C4-2B (cell line): Measurements from ENCODE around the gene IL3.

Source experiments
- H3K27ac ChIP-seq: fragments of 450-650 bp; 2 replicates; pipeline ENCODE4 v1.5.1; 2017
- ZFX ChIP-seq: fragments of 450-650 bp; IDR thresholded peaks from 2 replicates; pipeline ENCODE4 v1.6.1; 2017
- TF ChIP-seq, protein P1 (sequence below): fragments of 450-650 bp; conservative IDR thresholded peaks from 2 replicates; pipeline ENCODE4 v1.5.1; 2017; ENCODE audit warnings: mild to moderate bottlenecking

IL3 gene

DNA sequence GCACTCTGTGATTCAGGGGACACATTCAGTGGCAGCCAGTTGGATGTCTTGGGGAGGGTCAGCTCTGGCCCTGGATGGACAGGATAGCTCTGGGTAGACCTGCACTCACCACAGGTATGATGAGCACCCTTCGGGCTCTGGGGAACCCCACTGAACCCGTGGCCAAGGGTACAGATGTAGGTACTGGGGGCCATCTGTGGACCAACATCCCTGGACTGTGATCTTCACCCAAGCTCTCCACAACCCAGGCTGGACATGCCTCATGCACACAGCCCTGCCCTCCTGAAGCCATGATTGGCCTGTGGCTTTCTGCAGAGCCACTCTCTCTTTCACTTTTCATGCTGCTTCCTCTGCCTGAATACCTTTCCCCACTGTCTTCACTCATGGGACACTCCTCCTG lies 33.4 kb upstream of the IL3 start:
- TF ChIP-seq, protein P1, sequence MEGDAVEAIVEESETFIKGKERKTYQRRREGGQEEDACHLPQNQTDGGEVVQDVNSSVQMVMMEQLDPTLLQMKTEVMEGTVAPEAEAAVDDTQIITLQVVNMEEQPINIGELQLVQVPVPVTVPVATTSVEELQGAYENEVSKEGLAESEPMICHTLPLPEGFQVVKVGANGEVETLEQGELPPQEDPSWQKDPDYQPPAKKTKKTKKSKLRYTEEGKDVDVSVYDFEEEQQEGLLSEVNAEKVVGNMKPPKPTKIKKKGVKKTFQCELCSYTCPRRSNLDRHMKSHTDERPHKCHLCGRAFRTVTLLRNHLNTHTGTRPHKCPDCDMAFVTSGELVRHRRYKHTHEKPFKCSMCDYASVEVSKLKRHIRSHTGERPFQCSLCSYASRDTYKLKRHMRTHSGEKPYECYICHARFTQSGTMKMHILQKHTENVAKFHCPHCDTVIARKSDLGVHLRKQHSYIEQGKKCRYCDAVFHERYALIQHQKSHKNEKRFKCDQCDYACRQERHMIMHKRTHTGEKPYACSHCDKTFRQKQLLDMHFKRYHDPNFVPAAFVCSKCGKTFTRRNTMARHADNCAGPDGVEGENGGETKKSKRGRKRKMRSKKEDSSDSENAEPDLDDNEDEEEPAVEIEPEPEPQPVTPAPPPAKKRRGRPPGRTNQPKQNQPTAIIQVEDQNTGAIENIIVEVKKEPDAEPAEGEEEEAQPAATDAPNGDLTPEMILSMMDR = no peak
- TF ChIP-seq ZFX = no peak

DNA sequence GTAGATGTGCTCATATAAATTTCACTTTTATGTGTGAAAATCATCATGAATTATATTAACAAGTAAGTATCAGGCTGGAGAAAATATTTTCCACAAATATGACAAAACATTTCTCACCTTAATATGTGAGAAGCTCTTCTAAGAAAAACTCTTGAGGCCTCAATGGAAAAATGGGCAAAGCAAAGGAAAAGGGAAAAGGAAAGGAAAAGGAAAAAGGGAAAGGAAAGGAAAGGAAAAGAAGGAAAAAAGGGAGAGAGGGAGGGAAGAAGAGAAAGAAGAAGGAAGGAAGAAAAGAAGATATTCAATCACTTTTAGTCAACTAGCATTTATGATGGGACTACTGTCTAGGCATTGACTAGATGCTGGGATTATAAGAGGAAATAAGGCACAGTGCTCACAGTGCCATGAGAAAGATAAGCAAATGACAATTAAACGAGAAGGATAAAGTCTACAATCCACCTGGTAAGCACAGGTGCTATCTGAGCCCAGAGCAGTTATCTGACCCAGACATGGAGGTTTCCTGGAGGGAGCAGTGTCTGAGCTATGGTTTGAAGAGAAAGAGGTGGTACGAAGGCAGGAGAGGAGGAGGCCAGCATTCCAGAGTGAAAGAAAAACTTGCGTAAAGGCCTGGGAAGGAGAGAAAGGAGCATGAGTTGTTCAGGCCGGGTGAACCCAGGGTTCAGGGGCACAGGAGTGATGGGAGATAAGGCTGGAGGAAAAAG lies 30.7 kb upstream of the IL3 start:
- no peak overlapping the region for H3K27ac ChIP-seq

More for the DNA sequence above, 33.4 kb upstream of the IL3 start:
- no peak overlapping the region for H3K27ac ChIP-seq

DNA sequence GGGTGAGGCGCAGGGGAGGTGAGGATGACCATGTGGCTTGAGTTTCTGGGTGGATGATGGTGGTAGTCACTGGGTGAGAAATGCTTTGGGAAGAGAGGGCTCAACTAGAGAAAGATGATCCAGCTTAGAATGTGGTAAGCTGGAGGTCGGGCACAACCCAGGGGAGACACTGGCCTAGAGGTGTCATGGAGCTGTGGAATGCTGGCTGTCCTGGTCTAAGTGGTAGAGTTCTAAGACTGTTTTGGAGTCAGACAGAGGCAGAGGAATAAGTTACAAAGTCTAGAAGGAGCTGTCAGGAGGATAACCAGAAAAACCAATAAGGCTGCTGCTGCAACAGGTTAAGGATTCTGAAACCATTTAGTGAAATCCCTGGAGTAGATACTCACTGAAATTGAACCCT lies 29.8 kb upstream of the IL3 start:
- H3K27ac ChIP-seq = no peak overlapping the region
- no peak for TF ChIP-seq ZFX
- TF ChIP-seq, protein P1 = no peak

More for the DNA sequence above, 30.7 kb upstream of the IL3 start:
- TF ChIP-seq, protein P1 = no peak
- TF ChIP-seq ZFX = no peak

DNA sequence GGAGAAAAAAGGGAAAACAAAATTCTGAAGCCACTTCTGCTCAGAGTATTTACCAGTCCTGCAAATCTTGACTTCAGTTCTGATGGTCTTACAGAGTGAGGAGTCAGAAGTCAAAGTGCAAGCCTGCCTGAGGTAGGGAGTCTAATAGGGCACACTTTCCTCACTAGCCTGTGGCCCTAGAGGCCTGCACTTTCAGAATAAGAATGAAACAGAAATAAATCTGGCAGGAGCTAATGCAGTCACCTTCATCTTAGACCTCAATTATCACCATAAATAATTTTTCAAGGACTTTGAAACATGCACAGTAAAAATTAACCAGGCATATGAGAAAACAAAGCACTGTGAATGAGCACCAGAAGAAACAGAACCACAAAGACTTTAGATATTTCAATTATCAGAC lies 28.3 kb upstream of the IL3 start:
- TF ChIP-seq, protein P1 = no peak
- TF ChIP-seq ZFX = no peak
- no peak overlapping the region for H3K27ac ChIP-seq

DNA sequence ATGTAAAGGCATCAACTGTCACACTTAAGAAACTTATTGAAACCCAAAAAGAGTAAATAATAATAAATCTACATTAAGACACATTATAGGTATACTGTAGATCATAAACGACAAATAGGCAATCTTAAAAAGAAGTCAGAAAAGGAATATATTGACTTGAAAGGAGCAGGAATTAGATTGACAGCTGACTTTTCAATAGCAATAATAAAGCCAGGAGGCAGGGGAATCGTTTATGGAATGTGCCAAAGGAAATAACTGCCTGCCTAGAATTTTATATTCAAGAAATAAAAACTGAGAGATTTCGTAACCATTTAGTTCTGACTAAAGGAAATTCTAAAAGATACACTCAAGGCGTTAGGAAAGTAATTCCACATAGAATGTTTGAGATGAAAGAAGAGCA lies 27.3 kb upstream of the IL3 start:
- no peak for TF ChIP-seq ZFX
- TF ChIP-seq, protein P1 = no peak
- H3K27ac ChIP-seq = no peak overlapping the region

DNA sequence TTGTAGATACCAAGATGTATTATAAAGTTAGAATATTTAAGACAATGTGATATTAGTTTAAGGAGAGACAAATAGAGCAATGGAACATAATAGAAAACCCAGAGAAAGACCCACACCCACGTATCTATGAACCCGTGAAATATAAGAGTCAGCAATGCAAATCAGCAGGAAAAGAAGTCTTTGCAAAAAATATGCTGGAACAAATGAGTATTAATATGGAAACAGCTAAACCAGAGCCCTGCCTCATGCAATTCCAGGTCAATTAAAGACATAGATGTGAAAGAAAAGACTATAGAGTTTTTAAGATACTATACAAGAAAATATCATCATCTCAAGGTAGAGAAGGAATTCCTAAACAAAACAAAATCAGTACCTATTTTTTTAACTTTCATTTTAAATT lies 23.1 kb upstream of the IL3 start:
- no peak for TF ChIP-seq ZFX
- TF ChIP-seq, protein P1 = no peak
- H3K27ac ChIP-seq = no peak overlapping the region

DNA sequence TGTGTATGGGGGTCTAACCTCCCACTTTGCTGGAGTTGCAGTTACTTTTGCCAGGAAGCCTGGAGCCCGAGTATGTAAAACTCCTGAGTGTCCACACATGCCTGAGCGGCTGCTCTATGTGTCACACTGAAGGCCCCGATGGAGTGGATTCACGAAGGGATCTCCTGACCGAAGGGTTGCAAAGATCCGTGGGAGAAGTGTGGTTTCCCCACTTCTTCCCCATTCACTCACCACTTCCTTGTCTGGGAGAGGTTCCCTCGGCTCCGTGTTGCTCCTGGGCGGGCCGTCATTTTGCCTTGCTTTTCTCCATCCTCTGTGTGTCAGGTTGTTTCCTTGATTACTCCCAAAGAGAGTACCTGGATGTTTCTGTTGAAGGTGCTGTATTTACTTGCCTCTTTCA lies 16.2 kb upstream of the IL3 start:
- H3K27ac ChIP-seq = no peak overlapping the region
- TF ChIP-seq, protein P1 = no peak
- TF ChIP-seq ZFX = no peak
